Neural cell (in vitro differentiated cells): Measurements from ENCODE around the gene CCL27. TPM values are rescaled to one million over a fixed set of nuclear protein-coding genes. Genes with fewer than 3 reads are reported as not detected.

ENCODE experiments used
- H2AFZ ChIP-seq: fragments of 200-600, 300-800 bp; sonication (generic), shearing (Covaris generic); 2 replicates; pipeline ENCODE4 v1.6.0; 2014; ENCODE audit warnings: low read depth, mild to moderate bottlenecking, antibody characterized with exemption, low read length, moderate library complexity
- H3F3A ChIP-seq: fragments of 200-600 bp; shearing (Covaris generic); 2 replicates; pipeline ENCODE4 v1.6.1; 2016; ENCODE audit warnings: mild to moderate bottlenecking, moderate library complexity, mixed read lengths, antibody characterized with exemption, low read length; ENCODE audit not compliant: insufficient read depth, poor library complexity, severe bottlenecking
- H3K27ac ChIP-seq: fragments of 200-600, 300-800 bp; sonication (generic), shearing (Covaris generic); 2 replicates; pipeline ENCODE4 v1.5.1; 2014; ENCODE audit warnings: mild to moderate bottlenecking, low read length, moderate library complexity
- H3K27me3 ChIP-seq: fragments of 300-800, 200-600 bp; sonication (generic), shearing (Covaris generic); 2 replicates; pipeline ENCODE4 v1.6.0; 2014; ENCODE audit warnings: mild to moderate bottlenecking, low read depth, low read length, moderate library complexity; ENCODE audit not compliant: insufficient read depth
- H3K36me3 ChIP-seq: fragments of 300-800, 200-600 bp; sonication (generic), shearing (Covaris generic); 2 replicates; pipeline ENCODE4 v1.5.1; 2014; ENCODE audit warnings: mild to moderate bottlenecking, antibody characterized with exemption, low read length, moderate library complexity; ENCODE audit not compliant: insufficient read depth
- H3K4me2 ChIP-seq: fragments of 300-800, 200-600 bp; sonication (generic), shearing (Covaris generic); 2 replicates; pipeline ENCODE4 v1.6.0; 2014; ENCODE audit warnings: mild to moderate bottlenecking, low read length
- H3K4me3 ChIP-seq: fragments of 300-800, 200-600 bp; sonication (generic), shearing (Covaris generic); 2 replicates; pipeline ENCODE4 v1.5.1; 2014; ENCODE audit warnings: mild to moderate bottlenecking, low read length, moderate library complexity
- H3K79me2 ChIP-seq: fragments of 200-600 bp; shearing (Covaris generic); replicated peaks from 2 replicates; pipeline ENCODE4 v1.6.0; 2014; ENCODE audit warnings: mild to moderate bottlenecking, low read length, moderate library complexity; ENCODE audit not compliant: insufficient read depth
- H3K9ac ChIP-seq: fragments of 300-800, 200-600 bp; sonication (generic), shearing (Covaris generic); 2 replicates; pipeline ENCODE4 v1.6.1; 2016; ENCODE audit warnings: mild to moderate bottlenecking, low read length, mixed read lengths
- H3K9me2 ChIP-seq: fragments of 200-600 bp; shearing (Covaris generic); 2 replicates; pipeline ENCODE4 v1.6.1; 2016; ENCODE audit warnings: mild to moderate bottlenecking, low read length, mixed read lengths; ENCODE audit not compliant: insufficient read depth
- H3K9me3 ChIP-seq: fragments of 200-600, 300-800 bp; sonication (generic), shearing (Covaris generic); 2 replicates; pipeline ENCODE4 v1.6.1; 2016; ENCODE audit warnings: mild to moderate bottlenecking, mixed run types, low read length, moderate library complexity, mixed read lengths
- H4K20me1 ChIP-seq: fragments of 200-600 bp; shearing (Covaris generic); 2 replicates; pipeline ENCODE4 v1.6.1; 2016; ENCODE audit warnings: mild to moderate bottlenecking, mixed run types; ENCODE audit not compliant: insufficient read depth
- CTCF ChIP-seq: fragments of 450-650 bp; IDR thresholded peaks from 2 replicates; pipeline ENCODE4 v1.5.1; 2014; ENCODE audit warnings: antibody characterized with exemption, mild to moderate bottlenecking, moderate library complexity; ENCODE audit not compliant: poor library complexity, severe bottlenecking
- EP300 ChIP-seq: fragments of 450-650 bp; conservative IDR thresholded peaks from 2 replicates; pipeline ENCODE4 v1.6.1; 2014; ENCODE audit warnings: antibody characterized with exemption, mild to moderate bottlenecking, moderate library complexity; ENCODE audit not compliant: poor library complexity, severe bottlenecking
- EZH2 ChIP-seq: fragments of 200-600, 300-800 bp; shearing (Covaris generic), sonication (generic); IDR thresholded peaks from 2 replicates; pipeline ENCODE4 v1.6.1; 2014; ENCODE audit warnings: antibody characterized with exemption, low read length, borderline replicate concordance, mild to moderate bottlenecking; ENCODE audit not compliant: insufficient read depth, poor library complexity, severe bottlenecking
- MXI1 ChIP-seq: fragments of 450-650 bp; conservative IDR thresholded peaks from 2 replicates; pipeline ENCODE4 v1.6.1; 2014; ENCODE audit warnings: antibody characterized with exemption, mild to moderate bottlenecking; ENCODE audit not compliant: poor library complexity, severe bottlenecking
- POLR2AphosphoS5 ChIP-seq: IDR thresholded peaks from 2 replicates; pipeline ENCODE4 v1.6.1; 2012
- RAD21 ChIP-seq: fragments of 450-650 bp; conservative IDR thresholded peaks from 2 replicates; pipeline ENCODE4 v1.6.1; 2014; ENCODE audit warnings: antibody characterized with exemption, mild to moderate bottlenecking, moderate library complexity
- REST ChIP-seq: IDR thresholded peaks from 2 replicates; pipeline ENCODE4 v1.6.1; 2012; ENCODE audit warnings: borderline replicate concordance
- SMC3 ChIP-seq: fragments of 450-650 bp; conservative IDR thresholded peaks from 2 replicates; pipeline ENCODE4 v1.6.1; 2014; ENCODE audit warnings: antibody characterized with exemption, mild to moderate bottlenecking, moderate library complexity; ENCODE audit not compliant: poor library complexity
- TAF1 ChIP-seq: IDR thresholded peaks from 2 replicates; pipeline ENCODE4 v1.6.1; 2012; ENCODE audit warnings: low read depth
- polyA plus RNA-seq: library from polyadenylated mRNA; depleted of rRNA; stranded (reverse); fragments of >200 nt; gene quantifications from 2 replicates; pipeline ENCODE4 v1.2.3, GENCODE V29; 2014

The CCL27 gene
- polyA plus RNA-seq, 1 donor from 2014 or later, result 0.82 TPM

GRCh38 chr9:34671307-34671706 is 8.8 kb upstream of the CCL27 start (continued):
- no peak for TF ChIP-seq EZH2

GRCh38 chr9:34669809-34670562 is 7.5 kb upstream of the CCL27 start:
- Histone ChIP-seq H4K20me1 (no peaks in the 10 kb centered on the region), H3K9me3 (no peaks in the 10 kb centered on the region), H2AFZ (no peak overlapping the region), H3K4me2 (no peak overlapping the region), H3F3A (no peaks in the 10 kb centered on the region), H3K9me2 (no peaks in the 10 kb centered on the region), H3K79me2 (no peaks in the 10 kb centered on the region), H3K9ac (no peak overlapping the region), H3K4me3 (no peak overlapping the region), H3K27me3 (no peaks in the 10 kb centered on the region), H3K36me3 (no peaks in the 10 kb centered on the region), H3K27ac (no peak overlapping the region)
- TF ChIP-seq REST (no peak), EP300 (no peak), TAF1 (no peak), POLR2AphosphoS5 (no peak), EZH2 (no peak), CTCF (no peak), MXI1 (no peak), SMC3 (no peak), RAD21 (no peak)

GRCh38 chr9:34665381-34666250 is 3.2 kb upstream of the CCL27 start:
- Histone ChIP-seq H3K9me2 (no peaks in the 10 kb centered on the region), H3K79me2 (no peaks in the 10 kb centered on the region), H3F3A (no peaks in the 10 kb centered on the region), H3K9ac (peak overlapping the region; percentile 94), H2AFZ (peak overlapping the region; percentile 94), H3K27me3 (no peaks in the 10 kb centered on the region), H3K27ac (peak overlapping the region; percentile 83), H3K4me2 (peak overlapping the region; percentile 40), H3K9me3 (no peaks in the 10 kb centered on the region), H3K4me3 (peak overlapping the region; percentile 92), H3K36me3 (no peaks in the 10 kb centered on the region), H4K20me1 (no peaks in the 10 kb centered on the region)
- TF ChIP-seq EP300 (peak; percentile 35), CTCF (no peak), MXI1 (peak; percentile 46), EZH2 (no peak), RAD21 (no peak), POLR2AphosphoS5 (peak; percentile 82), REST (peak; percentile 61), TAF1 (no peak), SMC3 (peak; percentile 11)
